Osteoblast (primary cell): ENCODE measurements around the gene C11orf52. TPM values are rescaled to one million over a fixed set of nuclear protein-coding genes. Genes with fewer than 3 reads are reported as not detected.
A peak's percentile ranks its signal among the peaks of the same experiment; 100 is the strongest.

ENCODE experiments used
- DNase-seq: peaks from one replicate; pipeline ENCODE4 v3.0.0; 2011; ENCODE audit warnings: low spot score, mixed read lengths; ENCODE audit not compliant: insufficient read length; ENCODE audit errors: missing footprints
- H2AFZ ChIP-seq: 2 replicates; pipeline ENCODE4 v1.6.0; 2011; ENCODE audit warnings: mild to moderate bottlenecking, low read length
- H3K27ac ChIP-seq: 2 replicates; pipeline ENCODE4 v1.5.1; 2011; ENCODE audit warnings: mild to moderate bottlenecking, low read depth, low read length, moderate library complexity
- H3K27me3 ChIP-seq: 2 replicates; pipeline ENCODE4 v1.6.0; 2012; ENCODE audit warnings: mild to moderate bottlenecking, control low read depth, inconsistent platforms, low read length, moderate library complexity; ENCODE audit not compliant: insufficient read depth
- H3K36me3 ChIP-seq: 2 replicates; pipeline ENCODE4 v1.5.1; 2011; ENCODE audit warnings: mild to moderate bottlenecking, low read length, control low read depth, moderate library complexity; ENCODE audit not compliant: insufficient read depth
- H3K4me1 ChIP-seq: 2 replicates; pipeline ENCODE4 v1.5.1; 2011; ENCODE audit warnings: mild to moderate bottlenecking, low read length, control low read depth, moderate library complexity; ENCODE audit not compliant: insufficient read depth
- H3K4me2 ChIP-seq: 2 replicates; pipeline ENCODE4 v1.6.0; 2011; ENCODE audit warnings: mild to moderate bottlenecking, low read length; ENCODE audit not compliant: insufficient read depth
- H3K4me3 ChIP-seq: fragments of 200-600 bp; sonication (generic); 3 replicates; pipeline ENCODE4 v1.5.1; 2012; ENCODE audit warnings: mild to moderate bottlenecking, low read length, inconsistent platforms; ENCODE audit not compliant: insufficient read depth
- H3K79me2 ChIP-seq: 2 replicates; pipeline ENCODE4 v1.6.0; 2012; ENCODE audit warnings: mild to moderate bottlenecking, low read length, control low read depth, inconsistent platforms; ENCODE audit not compliant: insufficient read depth
- H3K9me3 ChIP-seq: 2 replicates; pipeline ENCODE4 v1.5.1; 2011; ENCODE audit warnings: low read depth, low read length, control low read depth
- H4K20me1 ChIP-seq: 2 replicates; pipeline ENCODE4 v1.6.0; 2012; ENCODE audit warnings: mild to moderate bottlenecking, low read length, control low read depth; ENCODE audit not compliant: insufficient read depth
- CTCF ChIP-seq: IDR thresholded peaks from 2 replicates; pipeline ENCODE4 v1.5.1; 2011; ENCODE audit warnings: mild to moderate bottlenecking, low read depth, low read length, moderate library complexity; ENCODE audit errors: extremely low read depth
- total RNA-seq: library from RNA; depleted of rRNA; stranded (reverse); fragments of >200 nt; gene quantifications from 2 replicates; pipeline ENCODE4 v1.2.3, GENCODE V29; 2012

C11orf52 gene
- total RNA-seq, 1 donor = 1.4 TPM

GRCh38 chr11:111935317-111936039 lies 16.8 kb downstream of the C11orf52 start:
- Histone ChIP-seq H3K9me3 (no peaks in the 10 kb centered on the region), H3K27ac (peak overlapping the region; percentile 88), H3K4me2 (peak overlapping the region; percentile 83), H3K79me2 (peaks cover 12% of the 10 kb centered on the region), H3K36me3 (no peaks in the 10 kb centered on the region), H3K4me3 (peak overlapping the region; percentile 79), H2AFZ (peak overlapping the region; percentile 65), H3K27me3 (no peaks in the 10 kb centered on the region), H3K4me1 (peaks cover 66% of the 10 kb centered on the region), H4K20me1 (no peaks in the 10 kb centered on the region)
- no peak for TF ChIP-seq CTCF
- DNase-seq = no peak

- peak overlapping the region; percentile 83 for H3K4me2 ChIP-seq
- peaks cover 18% of the 10 kb centered on the region for H3K79me2 ChIP-seq
- H3K27ac ChIP-seq = peak overlapping the region; percentile 88
- H3K27me3 ChIP-seq = no peaks in the 10 kb centered on the region
- no peaks in the 10 kb centered on the region for H4K20me1 ChIP-seq
- peaks cover 66% of the 10 kb centered on the region for H3K4me1 ChIP-seq
- peak overlapping the region; percentile 79 for H3K4me3 ChIP-seq
- H3K36me3 ChIP-seq = no peaks in the 10 kb centered on the region
- DNase-seq = no peak
- TF ChIP-seq CTCF = no peak
- H2AFZ ChIP-seq = peak overlapping the region; percentile 85
- no peaks in the 10 kb centered on the region for H3K9me3 ChIP-seq
Measured at GRCh38 chr11:111936040-111936540, 17.4 kb downstream of the C11orf52 start.

GRCh38 chr11:111937461-111937769 lies 18.7 kb downstream of the C11orf52 start:
- TF ChIP-seq CTCF = no peak
- peak overlapping the region; percentile 79 for H3K4me3 ChIP-seq

GRCh38 chr11:111937844-111938243 lies 19.1 kb downstream of the C11orf52 start:
- H2AFZ ChIP-seq = peak overlapping the region; percentile 61
- H3K27ac ChIP-seq = peak overlapping the region; percentile 88
- no peak for TF ChIP-seq CTCF
- no peaks in the 10 kb centered on the region for H3K9me3 ChIP-seq
- peak overlapping the region; percentile 83 for H3K4me2 ChIP-seq
- peak; percentile 75 for DNase-seq
- H4K20me1 ChIP-seq = no peaks in the 10 kb centered on the region
- no peaks in the 10 kb centered on the region for H3K27me3 ChIP-seq
- H3K4me3 ChIP-seq = peak overlapping the region; percentile 79
- H3K36me3 ChIP-seq = no peaks in the 10 kb centered on the region
- peaks cover 19% of the 10 kb centered on the region for H3K79me2 ChIP-seq
- peaks cover 74% of the 10 kb centered on the region for H3K4me1 ChIP-seq

More at GRCh38 chr11:111937461-111937769, 18.7 kb downstream of the C11orf52 start:
- Histone ChIP-seq H4K20me1 (no peaks in the 10 kb centered on the region), H3K27ac (peak overlapping the region; percentile 88), H3K36me3 (no peaks in the 10 kb centered on the region), H2AFZ (peak overlapping the region; percentile 61), H3K4me2 (peak overlapping the region; percentile 83), H3K4me1 (peaks cover 73% of the 10 kb centered on the region), H3K79me2 (peaks cover 19% of the 10 kb centered on the region), H3K9me3 (no peaks in the 10 kb centered on the region), H3K27me3 (no peaks in the 10 kb centered on the region)
- no peak for DNase-seq
